Mucosa of descending colon (tissue), 3 donors: Measurements from ENCODE around the gene CNIH3. TPM values are rescaled to one million over a fixed set of nuclear protein-coding genes. Genes with fewer than 3 reads are reported as not detected.

Source experiments
- ATAC-seq: fragments of 200-7000 bp; cut with Tn5 transposase; one replicate; pipeline ENCODE4 v1.9.1; 2020; ENCODE audit warnings: mild to moderate bottlenecking, moderate library complexity
- DNase-seq, 3 donors: peaks; one replicate each; pipeline ENCODE4 v3.0.0-alpha.2; 2020
- H3K36me3 ChIP-seq: fragments of 200-600 bp; one replicate; pipeline ENCODE4 v1.8.0; 2021; ENCODE audit warnings: low read depth, mild to moderate bottlenecking
- H3K4me1 ChIP-seq: fragments of 200-600 bp; one replicate; pipeline ENCODE4 v1.8.0; 2021; ENCODE audit warnings: low read depth, mild to moderate bottlenecking
- H3K4me3 ChIP-seq: fragments of 200-600 bp; one replicate; pipeline ENCODE4 v1.8.0; 2021; ENCODE audit warnings: mild to moderate bottlenecking
- H3K9me3 ChIP-seq: fragments of 200-600 bp; one replicate; pipeline ENCODE4 v1.8.0; 2021; ENCODE audit warnings: mild to moderate bottlenecking
- CTCF ChIP-seq: fragments of 200-600 bp; IDR thresholded peaks from one replicate; pipeline ENCODE4 v1.8.0; 2022; ENCODE audit warnings: antibody characterized with exemption, mild to moderate bottlenecking
- intact Hi-C, 2 donors: fragments of 100-400 bp; cut with DNase I in 1 of 2; cut with micrococcal nuclease in 1 of 2; formaldehyde crosslinking; loops; one replicate each; pipeline versions ENCODE4 v1.11.0 to v1.11.1; 2022; cut with DNase I, micrococcal nuclease
- total RNA-seq, 3 donors: library from RNA; stranded (reverse); fragmentation: NEBNext Ultra II Directional in 2 of 3; extraction: Animal tissue kit (Norgen Biotek cat#: 25700) in 2 of 3; gene quantifications; one replicate each; pipeline versions ENCODE4 v1.2.1 to v1.2.4, GENCODE V29; 2021 to 2023
- donor health status: DM: no; HTN: no; CAD: no; lungs with moderate emphysema.
- donor health status: DM: no; HTN: no; CAD: no.
- donor health status: DM: no; HTN: yes; CAD: no.

CNIH3 gene
- total RNA-seq, 3 donors from 2014 or later = 1.0 to 2.5 (median 1.1) TPM

- TF ChIP-seq CTCF = no peak
- no peak for DNase-seq
- Histone ChIP-seq H3K36me3 (no peaks in the 10 kb centered on the region), H3K4me3 (no peak overlapping the region), H3K9me3 (peaks cover 9% of the 10 kb centered on the region), H3K4me1 (no peaks in the 10 kb centered on the region)
- intact Hi-C loops = no loop called here
- ATAC-seq = no peak
Measured at GRCh38 chr1:224755586-224755985, 139.5 kb downstream of the CNIH3 start.

DNA sequence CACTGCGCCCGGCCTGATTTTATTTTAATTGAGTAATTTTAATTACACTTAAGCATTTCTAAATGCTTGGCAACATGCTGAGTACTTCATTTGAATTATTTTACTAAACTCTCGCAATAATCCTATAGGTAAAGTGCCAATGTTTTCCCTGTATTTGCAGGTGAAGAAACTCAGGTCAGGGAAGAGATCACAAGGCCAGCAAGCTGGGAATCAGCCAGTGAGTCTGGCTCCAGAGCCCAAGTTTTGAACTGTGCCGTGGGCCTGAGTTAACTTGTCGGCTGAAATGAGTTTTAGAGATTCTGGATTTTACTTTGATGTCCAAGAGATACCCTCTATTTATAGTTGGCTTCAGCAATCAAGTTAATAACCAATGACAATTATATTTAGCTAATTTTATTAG is 141.4 kb downstream of the CNIH3 start:
- intact Hi-C loops = no loop called here
- Histone ChIP-seq H3K9me3 (peaks cover 9% of the 10 kb centered on the region), H3K4me1 (no peaks in the 10 kb centered on the region), H3K4me3 (no peak overlapping the region), H3K36me3 (no peaks in the 10 kb centered on the region)
- DNase-seq (no peak), ATAC-seq (no peak)
- TF ChIP-seq CTCF = no peak

DNA sequence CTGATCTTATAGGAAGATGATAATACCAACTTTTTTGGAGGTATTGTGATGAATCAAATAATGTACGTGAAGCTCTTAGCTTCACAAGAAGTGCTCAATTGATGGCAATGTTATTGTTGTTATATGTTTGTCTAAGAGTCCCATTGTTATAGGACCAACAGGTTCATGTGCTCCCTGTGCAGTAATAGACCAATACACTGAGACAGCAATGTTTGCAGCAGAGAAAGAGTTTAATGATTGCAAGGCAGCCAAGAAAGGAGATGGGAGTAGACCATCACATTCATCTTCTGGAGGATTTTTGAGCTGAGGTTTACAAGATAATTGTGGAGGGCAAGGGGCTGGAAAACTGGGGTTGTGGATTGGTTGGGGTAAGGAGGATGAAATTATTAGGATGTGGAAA is 143.0 kb downstream of the CNIH3 start:
- Histone ChIP-seq H3K4me1 (no peaks in the 10 kb centered on the region), H3K36me3 (no peaks in the 10 kb centered on the region), H3K4me3 (no peak overlapping the region), H3K9me3 (peaks cover 9% of the 10 kb centered on the region)
- intact Hi-C loops = no loop called here
- TF ChIP-seq CTCF = no peak
- no peak for ATAC-seq
- no peak for DNase-seq

DNA sequence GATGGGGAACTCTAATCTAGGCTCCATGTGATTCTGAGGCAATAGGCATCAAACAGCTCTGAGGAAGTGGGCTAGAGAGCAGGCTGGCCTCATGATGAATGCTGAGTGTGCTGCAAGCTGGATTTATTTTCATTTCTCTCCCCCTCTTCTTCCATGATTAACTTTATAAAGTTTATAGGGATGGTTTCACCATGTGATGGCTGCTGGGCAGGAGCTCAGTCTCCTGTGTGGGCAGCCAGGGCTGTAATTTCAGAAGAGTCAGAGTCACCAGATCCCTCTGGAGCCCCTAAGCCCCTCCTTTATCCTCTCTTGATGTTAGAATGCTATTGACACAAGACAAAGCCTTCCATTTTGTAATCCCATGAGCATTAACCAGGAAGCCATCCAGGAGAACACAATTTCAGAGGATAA is 143.6 kb downstream of the CNIH3 start:
- Histone ChIP-seq H3K9me3 (peaks cover 9% of the 10 kb centered on the region), H3K36me3 (no peaks in the 10 kb centered on the region), H3K4me1 (no peaks in the 10 kb centered on the region), H3K4me3 (no peak overlapping the region)
- TF ChIP-seq CTCF = no peak
- ATAC-seq (no peak), DNase-seq (no peak)
- intact Hi-C loops = no loop called here

DNA sequence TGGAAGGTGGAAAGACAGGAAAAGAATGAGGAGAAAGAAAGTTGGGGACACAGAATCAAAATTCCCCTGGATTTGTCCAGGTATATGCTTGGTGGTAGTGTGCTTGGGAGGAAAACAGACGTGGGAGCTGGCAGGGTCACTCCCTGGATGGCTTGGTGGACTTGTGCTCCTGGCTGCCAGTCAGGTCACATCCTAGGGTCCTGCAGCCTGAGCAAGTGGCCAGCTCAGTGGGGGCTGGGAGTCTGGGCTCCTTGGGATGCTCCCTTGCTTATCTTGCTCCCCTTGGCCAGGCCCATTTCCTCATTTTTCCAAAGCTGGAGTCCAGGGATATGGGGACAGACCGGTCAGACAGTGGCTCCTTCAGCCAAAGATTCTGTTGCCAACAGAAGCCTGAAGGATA is 144.0 kb downstream of the CNIH3 start:
- Histone ChIP-seq H3K4me3 (no peak overlapping the region), H3K9me3 (peaks cover 9% of the 10 kb centered on the region), H3K4me1 (no peaks in the 10 kb centered on the region), H3K36me3 (no peaks in the 10 kb centered on the region)
- TF ChIP-seq CTCF = no peak
- no peak for DNase-seq
- intact Hi-C loops = no loop called here
- no peak for ATAC-seq

GRCh38 chr1:224761245-224761644 is 145.1 kb downstream of the CNIH3 start:
- Histone ChIP-seq H3K4me1 (no peaks in the 10 kb centered on the region), H3K9me3 (peaks cover 9% of the 10 kb centered on the region), H3K4me3 (no peak overlapping the region), H3K36me3 (no peaks in the 10 kb centered on the region)
- DNase-seq = no peak
- no peak for ATAC-seq
- intact Hi-C loops = no loop called here
- TF ChIP-seq CTCF = no peak
